ENCODE data around the gene HEATR5A.

Gene HEATR5A

DNA sequence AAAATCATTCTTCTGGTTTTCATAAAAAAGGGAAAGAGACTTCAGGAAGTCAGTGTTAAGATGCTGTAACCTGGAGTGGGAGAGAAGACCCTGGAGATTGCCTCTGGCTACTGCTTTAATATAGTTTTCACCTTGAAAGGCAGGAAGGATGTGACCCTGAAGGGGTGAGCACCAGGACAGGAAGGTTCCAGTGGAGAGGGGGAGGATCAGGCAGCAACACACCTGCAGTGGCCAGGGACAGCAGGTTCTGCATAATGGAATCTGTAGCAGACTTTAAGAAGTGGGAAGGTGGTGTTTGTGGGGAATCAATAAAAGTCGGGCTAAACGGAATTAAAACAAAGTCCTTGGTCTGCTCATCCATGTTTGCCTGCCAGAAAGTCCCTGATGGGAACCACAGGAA, 6.3 kb upstream of the HEATR5A start:
- DNase-seq (no peak), ATAC-seq (no peak)

DNA sequence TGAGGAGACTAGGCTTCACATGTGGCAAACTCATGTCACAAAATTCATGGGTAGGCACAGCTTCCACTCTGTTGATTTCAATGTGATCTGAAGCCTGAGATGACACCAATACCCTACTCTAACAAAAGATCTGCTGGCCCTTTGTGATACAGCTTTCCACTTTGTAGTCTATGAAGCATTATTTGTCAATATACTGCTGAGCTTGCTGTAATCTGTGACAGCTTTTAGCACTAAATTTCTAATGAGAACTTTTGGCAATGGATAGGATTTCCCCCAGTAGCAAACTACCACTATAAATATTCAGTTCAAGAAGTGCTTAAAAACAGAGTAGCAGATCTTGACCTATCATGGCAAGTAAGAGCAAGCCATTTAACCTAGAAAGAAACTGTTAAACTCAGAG, 5.6 kb upstream of the HEATR5A start:
- no peak for DNase-seq
- ATAC-seq: no peak

DNA sequence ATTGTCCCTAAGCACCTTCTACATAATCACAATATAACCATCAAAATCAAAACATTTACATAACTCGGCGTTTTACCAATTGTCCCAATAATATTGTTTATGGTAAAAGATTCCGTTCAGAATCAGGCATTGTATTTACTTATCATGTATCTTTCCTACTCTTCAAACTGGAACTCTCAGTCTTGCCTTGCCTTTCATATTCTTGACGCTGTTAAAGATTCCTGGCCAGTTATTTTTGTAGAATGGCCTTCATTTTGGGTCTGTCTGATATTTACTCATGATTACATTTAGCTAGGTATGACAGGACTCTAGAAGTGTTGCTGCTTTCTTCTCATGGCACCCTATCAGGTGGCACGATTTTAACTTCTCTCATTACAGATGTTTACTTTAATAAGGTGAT, 850 bp upstream of the HEATR5A start:
- DNase-seq (no peak), ATAC-seq (no peak)

DNA sequence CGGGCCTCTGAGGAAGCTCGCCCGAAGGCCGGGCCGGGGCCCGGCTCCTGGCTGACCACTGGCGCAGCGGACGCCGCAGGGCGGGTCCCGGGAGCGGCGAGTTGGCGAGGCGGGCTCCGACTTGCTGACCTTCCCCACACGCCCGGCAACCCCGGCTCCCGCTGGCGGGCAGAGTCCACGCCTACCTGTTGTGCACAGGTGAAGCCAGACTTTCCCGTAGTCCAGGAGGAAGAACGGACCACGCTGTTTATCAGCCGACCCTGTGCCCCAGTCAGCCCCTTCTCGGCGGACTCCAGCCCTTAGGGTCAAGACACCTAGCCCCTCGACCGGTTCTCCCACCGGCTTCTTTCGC, 407 bp downstream of the HEATR5A start:
- peak; percentile 22 for DNase-seq

DNA sequence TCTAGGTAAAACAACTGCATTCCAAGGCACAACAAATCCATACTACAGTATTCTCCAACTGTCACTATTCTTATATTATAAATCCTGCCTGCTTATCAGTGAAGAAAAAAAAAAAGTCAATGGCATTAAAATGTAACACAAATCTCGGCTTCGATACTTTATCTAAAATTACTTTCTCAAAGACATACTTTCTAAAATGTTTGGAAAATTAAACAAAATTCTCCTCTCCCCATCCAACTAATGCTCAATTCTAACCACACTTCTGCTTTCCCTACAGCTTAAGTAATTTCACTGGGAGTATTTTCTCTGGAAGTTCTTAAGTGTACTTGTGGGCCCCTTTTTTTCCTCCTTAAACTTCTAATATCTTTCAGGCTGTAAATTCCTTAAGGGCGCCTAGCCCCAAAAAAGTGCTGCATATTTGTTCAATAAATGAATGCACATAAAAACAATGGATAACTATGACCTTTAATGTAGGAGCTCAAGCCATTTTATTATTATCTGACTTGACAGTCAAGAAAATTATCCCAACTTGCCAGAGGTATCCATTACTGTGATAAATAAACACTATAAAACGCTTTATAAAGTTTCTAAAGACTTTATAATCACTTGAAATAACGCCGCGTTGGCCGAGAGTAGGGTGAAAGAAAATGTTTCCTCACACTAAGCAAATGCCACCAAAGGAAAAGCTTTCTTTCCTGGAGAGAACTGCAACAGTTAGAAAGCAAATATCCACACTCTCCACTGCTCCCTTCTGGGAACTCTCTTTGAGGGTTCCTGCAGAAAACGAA, 977 bp downstream of the HEATR5A start:
- DNase-seq (no peak), ATAC-seq (no peak)

More for the DNA sequence above, 407 bp downstream of the HEATR5A start:
- ATAC-seq: no peak

DNA sequence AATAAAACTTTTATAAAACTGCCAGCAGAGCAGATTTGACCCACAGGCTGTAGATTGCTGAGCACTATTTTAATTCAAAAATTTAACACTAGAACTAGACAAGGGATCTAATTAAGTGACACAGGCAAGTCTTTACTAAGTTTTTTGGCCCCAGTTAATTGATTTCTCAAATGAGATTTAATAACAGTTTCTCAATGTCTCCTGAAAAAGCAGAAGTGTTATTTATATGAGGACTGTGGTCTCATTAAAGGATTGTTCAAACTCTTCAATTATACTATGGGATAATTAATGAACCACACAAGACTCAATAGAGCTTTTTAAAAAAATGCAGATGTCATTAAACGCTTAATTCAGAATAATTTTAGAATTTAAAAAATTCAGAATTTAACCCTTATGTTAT, 1.9 kb downstream of the HEATR5A start:
- no peak for ATAC-seq
- DNase-seq: no peak

DNA sequence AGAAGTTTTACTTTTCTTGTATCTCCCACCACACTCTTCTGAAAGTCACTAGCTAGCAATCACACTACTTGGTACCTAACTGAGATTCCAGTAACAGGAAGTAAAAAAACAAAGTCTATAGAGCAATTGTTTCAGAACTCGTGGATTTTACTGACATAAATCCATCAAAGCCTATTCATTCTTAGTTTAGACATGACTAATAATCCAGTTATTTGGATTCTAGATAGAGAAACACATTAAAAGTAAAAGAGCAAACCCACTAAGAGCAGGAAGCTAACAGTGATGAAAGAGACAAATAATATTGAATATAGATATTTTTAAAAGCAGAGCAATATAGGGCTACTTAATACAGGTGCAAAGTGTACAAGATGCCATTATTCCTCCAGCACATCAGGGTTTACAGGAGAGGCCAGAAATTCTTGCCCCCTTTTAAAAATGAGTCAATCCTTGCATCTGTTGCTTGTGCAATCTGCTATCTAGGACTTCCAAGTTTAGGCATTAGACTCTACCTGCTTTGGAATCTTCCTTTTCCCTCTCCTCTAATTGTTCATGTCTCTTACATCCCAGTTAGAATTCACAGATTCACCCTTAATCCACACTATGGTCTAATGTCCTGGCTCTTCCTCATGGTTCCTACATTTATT, 6.0 kb downstream of the HEATR5A start:
- ATAC-seq (no peak), DNase-seq (no peak)

DNA sequence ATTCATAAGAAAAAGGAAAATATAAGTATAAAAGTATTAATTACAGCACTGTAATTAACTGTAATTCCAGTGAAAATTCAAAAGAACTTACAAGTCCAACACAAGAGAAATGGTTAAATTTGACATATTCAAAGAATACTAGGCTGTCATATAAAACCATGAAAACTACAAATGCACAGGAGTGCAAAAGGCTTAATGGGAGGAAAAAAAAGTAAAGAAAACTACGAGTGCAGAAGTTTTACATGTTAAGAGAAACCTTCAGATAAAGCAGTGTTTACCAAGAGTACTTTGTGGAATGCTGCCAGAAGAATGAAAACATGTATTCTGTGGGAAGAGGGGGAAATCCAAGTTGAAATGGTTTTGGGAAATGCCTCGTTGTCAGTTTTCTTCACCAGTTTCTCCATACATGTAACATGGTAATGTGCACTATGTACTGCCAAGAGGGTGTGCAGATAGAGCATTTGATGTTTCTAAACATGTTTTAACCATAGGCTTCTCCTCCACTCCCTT, 9.1 kb downstream of the HEATR5A start:
- DNase-seq: no peak
- ATAC-seq: no peak

DNA sequence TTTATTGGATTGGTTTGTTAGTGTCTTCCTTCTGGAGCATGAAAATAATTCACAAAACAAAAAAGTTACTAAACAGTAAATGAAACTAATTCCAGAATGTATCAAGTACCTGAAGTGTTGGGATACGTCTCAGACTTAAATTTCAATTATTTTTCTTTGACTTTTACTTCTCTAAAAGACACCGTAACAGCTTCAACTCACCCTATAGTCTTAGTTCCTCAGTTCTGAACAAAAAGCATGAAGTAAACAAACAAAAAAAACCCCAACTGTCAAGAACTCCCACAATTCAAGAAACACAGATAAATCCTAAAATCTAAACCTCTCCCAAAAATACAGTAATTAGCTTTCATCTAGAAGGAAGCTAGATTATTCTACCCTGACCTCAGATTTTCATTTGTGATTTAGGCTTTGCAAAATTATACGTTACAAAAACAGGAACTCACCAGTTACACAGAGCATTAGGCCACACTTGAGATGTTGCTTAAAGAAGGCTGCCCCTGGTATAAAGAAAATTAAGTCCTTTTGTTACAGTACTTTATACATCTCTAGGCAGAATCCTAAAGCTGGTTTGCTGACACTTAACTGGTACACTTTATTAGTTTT, 10.2 kb downstream of the HEATR5A start:
- ATAC-seq: no peak

DNA sequence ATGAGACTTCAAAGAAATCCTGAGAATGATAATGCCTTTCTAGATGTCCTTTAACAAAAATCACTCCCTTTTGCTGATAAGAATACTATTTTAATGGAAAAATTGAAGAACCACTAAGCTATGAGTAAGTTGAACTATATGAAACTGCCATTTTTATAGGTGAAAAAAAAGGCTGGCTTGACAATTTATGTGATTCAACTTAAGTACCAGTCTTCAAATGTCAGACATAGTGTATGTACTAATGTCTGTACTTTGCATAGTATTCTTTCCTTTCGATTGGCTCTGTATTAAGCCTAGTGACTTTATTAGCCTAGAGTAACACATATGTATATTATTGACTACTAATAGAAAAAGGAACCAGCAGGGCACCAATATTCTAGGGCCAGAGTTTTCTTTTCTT, 11.9 kb downstream of the HEATR5A start:
- ATAC-seq (peak; percentile 73), DNase-seq (no peak)

More for the DNA sequence above, 10.2 kb downstream of the HEATR5A start:
- DNase-seq: no peak

DNA sequence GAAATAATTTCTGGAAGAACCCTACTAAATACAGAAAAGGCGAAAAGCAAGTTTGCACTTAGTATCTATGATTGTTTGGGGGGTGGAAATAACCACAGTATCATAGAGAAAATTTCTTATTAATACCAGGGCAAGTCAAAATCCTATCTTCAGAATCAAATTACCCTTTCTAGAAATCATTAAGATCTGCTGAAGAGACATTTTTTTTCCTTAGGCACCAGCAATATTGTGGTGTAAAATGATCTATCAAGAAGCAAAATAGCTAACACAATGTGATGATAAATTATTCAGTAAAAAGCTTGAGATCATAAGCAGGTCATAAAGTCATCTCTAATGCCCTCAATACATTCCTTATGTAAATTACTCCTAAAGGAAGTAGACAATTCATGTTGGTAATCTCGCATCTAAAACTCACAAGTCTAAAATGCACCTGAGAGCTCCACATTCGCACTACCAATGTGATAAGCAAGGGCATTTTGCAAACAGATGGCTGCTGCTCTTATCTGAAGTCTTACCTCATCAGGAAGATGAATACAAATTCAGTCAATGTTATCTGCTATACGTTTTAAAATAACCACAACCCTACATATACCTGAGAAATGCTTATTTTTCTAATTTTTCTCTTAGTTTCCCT, 14.6 kb downstream of the HEATR5A start:
- no peak for ATAC-seq
- DNase-seq: no peak

DNA sequence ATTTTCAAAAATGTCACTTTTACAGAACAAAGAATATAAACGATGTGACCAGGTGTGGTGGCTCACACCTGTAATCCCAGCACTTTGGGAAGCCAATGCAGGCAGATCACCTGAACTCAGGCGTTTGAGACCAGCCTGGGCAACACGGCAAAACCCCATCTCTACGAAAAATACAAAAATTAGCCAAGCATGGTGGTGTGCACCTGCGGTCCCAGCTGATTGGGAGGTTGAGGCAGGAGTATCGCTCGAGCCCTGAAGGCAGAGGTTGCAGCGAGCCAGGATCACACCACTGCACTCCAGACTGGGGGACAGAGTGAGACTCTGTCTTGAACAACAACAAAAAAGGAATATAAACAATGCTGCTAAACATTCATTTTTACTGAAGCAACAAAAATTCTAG, 15.2 kb downstream of the HEATR5A start:
- no peak for ATAC-seq
- DNase-seq: no peak

DNA sequence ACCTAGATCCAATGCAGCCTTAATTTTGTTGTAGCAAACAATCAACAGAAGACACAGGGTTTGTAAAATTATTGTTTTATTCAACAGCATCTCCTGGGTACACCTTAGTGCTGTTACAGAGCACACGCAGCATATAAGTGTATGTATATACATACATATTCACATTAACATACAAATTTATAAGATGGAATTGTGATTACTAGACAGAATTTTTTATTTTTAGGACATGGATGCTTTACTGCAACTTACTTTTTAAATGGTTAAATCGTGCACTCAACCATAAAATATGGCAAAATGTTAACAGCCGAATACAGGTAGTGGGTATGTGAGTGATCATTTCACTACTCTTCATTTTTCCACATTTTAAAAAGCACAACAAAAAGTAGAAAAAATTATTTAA, 16.6 kb downstream of the HEATR5A start:
- ATAC-seq (no peak), DNase-seq (no peak)

DNA sequence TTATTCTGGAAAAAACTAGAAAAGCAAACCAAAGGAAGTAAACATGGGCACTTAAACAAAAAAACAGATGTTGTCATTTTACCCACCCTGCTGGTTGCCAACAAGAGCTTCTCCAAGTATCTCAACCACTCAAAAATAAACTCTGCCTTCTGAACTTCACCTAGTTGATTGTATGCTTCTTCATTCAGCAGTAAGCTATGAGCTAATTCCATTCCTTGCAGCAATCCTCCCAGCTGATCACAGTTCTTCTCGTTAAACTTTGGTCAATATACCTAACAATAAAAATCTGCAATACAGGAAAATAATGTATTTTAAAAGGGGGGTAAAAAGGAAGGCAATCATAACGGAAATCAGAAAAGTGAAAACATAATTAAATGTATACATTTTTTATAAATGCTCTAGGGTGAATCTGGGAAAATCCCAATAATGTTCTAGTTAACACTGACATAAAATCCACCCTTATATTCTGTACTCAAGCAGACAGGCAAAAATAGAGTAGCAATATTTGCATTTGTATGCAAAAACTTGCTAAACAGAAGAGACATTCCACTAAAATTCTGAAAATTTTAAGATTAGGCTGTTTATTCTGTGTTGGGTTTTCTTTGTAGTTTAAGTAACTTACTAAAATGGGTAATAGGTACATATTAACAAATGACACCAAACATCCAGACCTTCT, 17.4 kb downstream of the HEATR5A start:
- no peak for DNase-seq

DNA sequence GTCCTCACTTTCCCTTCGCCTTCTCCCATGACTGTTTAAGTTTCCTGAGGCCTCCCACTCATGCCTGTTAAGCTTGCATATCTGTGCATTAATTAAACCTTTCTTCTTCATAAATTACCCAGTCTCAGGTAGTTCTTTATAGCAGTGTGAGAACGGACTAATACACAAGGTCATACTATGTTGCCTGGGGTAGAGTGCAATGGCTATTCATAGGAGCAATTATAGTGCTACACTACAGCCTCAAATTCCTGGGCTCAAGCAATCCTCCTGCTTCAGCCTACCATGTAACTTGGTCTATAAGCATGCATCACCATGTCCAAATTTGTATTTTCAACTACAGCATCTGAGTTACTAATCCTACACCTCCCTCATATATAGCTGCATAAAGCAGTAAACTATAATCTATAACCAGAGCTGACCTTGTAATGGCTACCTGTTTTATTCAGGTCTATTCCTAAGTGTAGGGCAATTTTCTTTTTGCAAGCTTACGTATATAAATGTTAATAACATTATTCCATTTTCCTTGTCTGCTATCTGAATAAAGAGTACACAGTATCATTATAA, 18.9 kb downstream of the HEATR5A start:
- ATAC-seq (no peak), DNase-seq (no peak)

More for the DNA sequence above, 17.4 kb downstream of the HEATR5A start:
- no peak for ATAC-seq

DNA sequence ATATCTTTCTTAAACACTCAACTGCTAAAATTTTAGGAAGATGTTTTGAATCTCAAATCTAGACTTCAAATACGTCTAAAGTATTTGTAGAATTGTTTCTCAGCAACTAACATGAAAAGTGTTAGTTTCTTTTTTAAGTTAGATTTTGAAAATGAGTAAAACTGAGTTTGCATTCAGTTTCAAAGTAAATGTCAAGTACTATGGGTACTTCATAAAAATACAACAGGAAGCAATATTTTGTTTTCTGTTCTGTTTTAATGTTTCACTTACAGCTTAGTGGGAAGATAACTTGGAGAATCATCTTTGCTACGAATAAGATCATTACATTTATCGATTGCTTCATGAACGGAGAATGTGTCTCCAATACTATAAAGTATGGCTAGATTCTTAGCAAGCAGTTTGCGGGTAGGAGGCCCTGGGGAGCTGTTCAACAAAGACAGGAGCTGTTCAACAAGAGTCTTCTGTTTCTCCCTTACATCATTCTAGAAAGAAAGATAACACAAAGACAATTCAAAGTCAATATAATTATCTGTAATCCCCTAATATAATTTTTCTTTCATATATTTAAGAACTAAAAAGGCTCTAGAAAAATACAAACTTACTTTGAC, 20.2 kb downstream of the HEATR5A start:
- DNase-seq: no peak
- no peak for ATAC-seq

DNA sequence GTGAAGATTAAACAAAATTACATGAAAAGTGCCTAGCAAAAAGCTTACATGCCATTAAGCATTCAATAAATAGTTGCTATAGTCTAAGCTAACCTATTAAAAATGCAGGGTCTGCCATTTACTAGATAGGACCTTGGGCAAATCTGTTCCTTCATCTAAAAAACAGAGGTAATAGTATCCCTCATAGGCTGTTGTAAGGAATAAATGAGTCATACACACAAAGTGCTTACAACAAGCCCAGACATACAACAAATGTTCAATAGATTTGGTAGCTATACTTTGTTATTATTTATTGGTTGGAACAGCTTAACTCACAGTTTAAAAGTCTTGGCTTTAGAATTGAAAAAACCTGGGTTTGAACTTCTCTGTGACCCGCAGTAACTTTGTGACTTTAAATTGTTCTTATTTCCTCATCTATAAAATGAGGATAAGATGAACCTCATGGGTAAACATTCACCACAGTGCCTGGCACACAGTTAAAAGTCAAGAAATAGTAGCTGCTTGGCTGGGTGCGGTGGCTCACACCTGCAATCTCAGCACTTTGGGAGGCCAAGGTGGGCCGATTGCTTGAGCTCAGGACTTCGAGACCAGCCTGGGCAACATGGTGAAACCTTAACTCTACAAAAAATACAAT, 24.7 kb downstream of the HEATR5A start:
- DNase-seq (no peak), ATAC-seq (no peak)

DNA sequence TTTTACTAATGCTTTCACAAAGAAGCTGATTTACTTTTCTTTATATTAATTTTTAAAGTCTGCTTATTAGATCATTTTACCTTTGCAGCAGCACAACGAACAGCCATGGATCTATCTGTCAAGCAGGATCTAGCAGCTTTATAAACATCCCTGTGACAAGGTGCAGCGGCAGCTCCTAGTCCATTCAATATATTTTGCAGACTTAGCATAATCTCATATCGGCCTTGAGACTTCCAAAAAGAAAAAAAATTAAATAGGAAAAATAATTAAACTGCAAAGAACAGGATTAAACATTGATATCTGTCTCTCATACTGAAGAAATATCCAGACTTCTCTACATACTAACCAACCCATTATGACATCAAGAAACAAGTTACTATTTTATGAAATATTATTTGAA, 25.2 kb downstream of the HEATR5A start:
- no peak for ATAC-seq
- DNase-seq: no peak

DNA sequence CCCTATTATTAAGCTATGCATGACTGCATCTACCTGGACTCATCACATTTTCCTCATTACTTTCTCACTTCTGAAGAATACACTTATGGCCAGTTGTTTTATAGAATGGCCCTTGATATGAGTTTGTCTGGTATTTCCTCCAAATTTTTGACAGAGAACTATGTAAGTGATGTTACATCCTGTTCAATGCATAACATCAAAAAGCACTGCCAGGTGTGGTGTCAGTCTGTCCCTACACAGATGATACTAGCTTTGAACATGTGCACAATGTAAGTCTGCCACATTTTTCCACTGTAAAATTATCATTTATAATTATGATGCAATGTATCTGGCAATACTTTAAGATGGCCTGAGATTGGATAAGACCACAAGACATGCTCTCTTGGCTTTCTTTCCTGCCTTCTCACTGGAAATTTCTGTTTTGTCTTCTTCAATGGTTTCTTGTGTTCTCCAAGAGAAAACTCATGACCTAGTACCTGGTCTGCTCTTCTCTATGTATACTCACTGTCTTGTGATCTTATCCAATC, 28.3 kb downstream of the HEATR5A start:
- ATAC-seq (no peak), DNase-seq (no peak)

DNA sequence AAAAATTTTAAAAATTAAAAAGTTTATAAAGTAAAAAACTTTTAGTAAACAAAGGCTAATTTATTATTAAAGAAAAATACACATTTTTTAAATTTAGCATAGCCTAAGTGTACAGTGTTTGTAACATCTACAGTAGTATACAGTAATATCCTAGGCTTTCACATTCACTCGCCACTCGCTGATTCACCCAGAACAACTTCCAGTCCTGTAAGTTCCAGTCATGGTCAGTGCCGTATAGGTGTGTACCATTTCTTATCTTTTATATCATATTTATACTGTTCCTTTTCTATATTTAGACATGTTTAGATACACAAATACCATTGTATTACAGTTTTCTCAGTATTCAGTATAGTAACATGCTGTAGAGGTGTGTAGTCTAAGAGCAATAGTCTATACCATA, 28.9 kb downstream of the HEATR5A start:
- DNase-seq (no peak), ATAC-seq (no peak)

DNA sequence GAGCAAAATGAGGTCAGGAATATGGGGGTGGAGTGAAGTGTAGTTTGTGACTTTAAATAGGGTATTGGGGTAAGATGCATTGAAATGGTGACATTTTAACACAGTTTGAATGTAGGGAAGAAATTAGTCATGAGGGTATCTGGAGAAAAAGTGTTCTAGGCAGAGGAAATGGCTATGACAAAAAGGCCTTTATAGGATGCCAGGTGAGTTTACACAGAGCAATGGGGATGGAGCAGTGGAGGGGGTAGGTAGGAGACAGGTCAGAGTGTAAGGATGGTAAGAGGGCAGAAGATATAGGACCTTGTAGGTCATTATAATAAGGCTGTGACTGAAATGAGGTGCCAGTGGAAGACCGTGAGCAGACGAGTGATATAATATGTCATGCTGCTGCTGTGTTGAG, 30.4 kb downstream of the HEATR5A start:
- peak; percentile 76 for ATAC-seq
- no peak for DNase-seq

Data from stimulated activated naive CD8-positive, alpha-beta T cell treated with anti-CD3 and anti-CD28 coated beads, Interleukin-15, Interleukin-2, amounts not matched to agents 100 U/mL and 50 U/mL, for 24 hours (primary cell).